Panc1 (cell line): ENCODE measurements around the gene RHEB.

ENCODE experiments used
- CTCF ChIP-seq: fragments of 450-650 bp; IDR thresholded peaks from 2 replicates; pipeline ENCODE4 v1.5.1; 2017; ENCODE audit warnings: mild to moderate bottlenecking
- POLR2AphosphoS5 ChIP-seq: IDR thresholded peaks from 2 replicates; pipeline ENCODE4 v1.6.1; 2012; ENCODE audit warnings: mild to moderate bottlenecking, low read depth, low read length, moderate library complexity
- REST ChIP-seq, 2 experiments: IDR thresholded peaks; 2 replicates each; pipeline ENCODE4 v1.6.1; 2011 to 2012; ENCODE audit warnings: low read depth in 2 of 2, control low read depth in 1 of 2, low read length in 1 of 2, mild to moderate bottlenecking in 1 of 2, moderate library complexity in 1 of 2; ENCODE audit not compliant: insufficient read depth in 1 of 2

DNA sequence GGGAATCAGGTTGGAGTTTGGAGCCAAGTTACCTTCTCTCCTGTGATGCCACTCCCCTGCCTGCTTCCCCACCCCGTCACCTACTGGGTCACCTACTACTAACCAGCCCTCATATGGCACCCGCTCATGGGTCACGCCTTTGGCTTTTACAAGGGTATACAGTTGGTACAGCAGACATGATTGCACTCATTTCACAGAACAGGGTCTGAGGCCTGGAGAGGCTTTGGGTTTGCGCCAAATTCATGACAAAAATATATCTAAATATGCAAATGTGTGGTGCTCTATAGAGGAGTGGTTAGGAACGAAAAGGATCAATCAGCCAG, 90.5 kb downstream of the RHEB start:
- TF ChIP-seq REST (IDR thresholded peaks at IDR 0.05; ENCODE audit: insufficient read depth in 1 of 2, low read depth in 2 of 2, low read length in 1 of 2) (no peak), POLR2AphosphoS5 (no peak), CTCF (no peak)
